HG02763 (cell line): Measurements from ENCODE around the gene PLEKHM3.
"Not testable (repeated sequence)": the region's sequence is repeated elsewhere in the genome, so short reads cannot be mapped to it uniquely, and the experiment has no call there.

Experiments
- ATAC-seq: cut with Tn5 transposase; IDR thresholded peaks from one replicate; pipeline ENCODE4 v1.9.1; 2021; ENCODE audit warnings: mild to moderate bottlenecking, moderate library complexity; ENCODE audit not compliant: unreplicated experiment

The PLEKHM3 gene

DNA sequence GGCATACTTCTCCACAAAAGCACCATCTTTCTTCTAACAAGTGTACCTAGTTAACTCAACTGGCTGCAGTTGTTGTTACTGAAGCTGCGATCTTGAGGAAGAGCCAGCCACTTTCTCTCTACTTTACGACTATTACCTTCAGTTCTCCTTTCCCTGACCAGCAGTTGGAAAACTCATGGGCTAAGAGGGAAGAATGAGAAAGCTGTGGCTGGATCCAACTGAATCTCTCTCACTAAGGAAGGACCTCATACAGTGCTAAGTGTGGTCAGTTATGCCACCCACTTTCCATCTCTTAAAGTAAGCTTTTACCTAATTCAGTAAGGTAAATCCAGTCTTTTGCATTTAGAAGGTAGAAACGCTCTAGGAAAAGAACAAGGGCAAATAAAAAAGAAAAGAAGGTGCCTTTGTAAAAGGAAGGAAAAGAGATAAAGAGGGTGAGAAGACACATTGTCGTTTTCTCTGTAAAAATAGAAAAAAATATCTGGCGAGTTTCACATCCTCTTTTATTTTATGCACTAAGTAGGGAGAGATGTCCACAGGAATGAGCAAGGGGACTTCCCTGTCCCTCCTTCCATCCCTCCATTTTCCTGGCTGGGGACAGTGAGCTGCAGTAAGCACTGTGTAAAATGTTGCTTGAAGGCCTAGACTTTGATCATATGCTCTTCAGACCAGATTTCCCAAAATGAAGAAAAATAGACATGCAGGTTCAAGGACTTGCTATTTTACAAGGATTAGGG lies 73.4 kb downstream of the PLEKHM3 start:
- ATAC-seq = no peak

DNA sequence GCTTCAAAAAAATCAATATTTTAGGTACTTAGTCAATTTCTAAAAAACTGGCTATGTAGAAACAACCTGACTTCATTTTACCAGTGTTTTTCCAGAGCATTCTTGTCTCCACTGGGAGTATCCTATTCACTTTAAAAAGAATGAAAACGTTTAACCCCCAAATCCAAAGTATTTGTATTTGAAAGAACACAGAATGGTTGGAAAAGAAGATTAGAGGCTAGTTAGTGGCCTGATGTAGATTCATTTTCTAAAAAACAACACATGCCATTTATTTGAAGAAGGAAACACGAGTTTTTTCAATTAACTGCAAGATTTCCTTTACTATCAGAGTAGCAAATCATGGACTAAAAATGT lies 74.6 kb downstream of the PLEKHM3 start:
- ATAC-seq = no peak

DNA sequence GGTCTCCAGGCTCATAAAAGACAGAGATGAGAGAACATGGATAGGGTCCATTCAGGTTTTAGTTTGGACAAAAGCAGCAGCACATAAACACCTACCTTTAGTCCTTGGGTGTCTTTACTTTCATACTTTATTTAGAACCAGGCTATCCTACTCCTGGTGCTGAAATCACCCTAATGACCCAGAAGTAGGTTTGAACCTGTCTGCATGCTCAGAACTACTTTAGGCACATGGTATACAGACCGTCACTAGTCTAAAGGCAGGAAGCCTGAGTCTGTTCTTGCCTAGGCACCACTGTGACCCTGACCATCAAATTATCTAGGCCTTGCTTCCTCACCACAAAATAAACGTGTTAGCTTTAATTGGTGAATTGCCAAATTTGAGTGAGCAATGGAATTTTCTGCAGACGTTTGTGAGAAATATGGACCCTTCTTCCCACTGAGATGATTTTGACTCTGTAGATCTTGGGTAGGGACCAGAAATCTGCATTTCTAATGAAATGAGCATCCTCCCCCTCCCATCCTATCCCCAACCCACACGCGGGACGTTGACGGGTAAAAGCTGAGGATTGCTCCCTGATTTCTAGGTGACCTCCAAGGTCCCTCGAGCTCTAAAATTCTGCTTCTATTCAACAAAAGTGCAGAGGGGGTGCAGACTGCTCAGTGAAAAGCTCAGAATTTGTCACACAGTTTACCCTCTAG lies 75.1 kb downstream of the PLEKHM3 start:
- ATAC-seq = no peak

DNA sequence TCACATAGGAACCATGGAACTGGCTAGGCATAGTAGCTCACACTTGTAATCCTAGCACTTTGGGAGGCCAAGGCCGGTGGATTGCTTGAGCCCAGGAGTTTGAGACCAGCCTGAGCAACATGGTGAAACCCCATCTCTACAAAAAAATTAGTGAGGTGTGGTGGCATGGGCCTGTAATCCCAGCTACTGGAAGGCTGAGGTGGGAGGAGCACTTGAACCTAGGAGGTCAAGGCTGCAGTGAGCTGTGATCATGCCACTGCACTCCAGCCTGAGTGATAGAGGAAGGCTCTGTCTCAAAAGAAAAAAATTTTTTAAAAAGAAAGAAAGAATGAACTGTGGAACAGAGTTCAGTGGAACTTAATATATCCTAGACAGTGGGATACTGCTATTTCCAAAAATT lies 76.1 kb downstream of the PLEKHM3 start:
- ATAC-seq = not testable (repeated sequence)

DNA sequence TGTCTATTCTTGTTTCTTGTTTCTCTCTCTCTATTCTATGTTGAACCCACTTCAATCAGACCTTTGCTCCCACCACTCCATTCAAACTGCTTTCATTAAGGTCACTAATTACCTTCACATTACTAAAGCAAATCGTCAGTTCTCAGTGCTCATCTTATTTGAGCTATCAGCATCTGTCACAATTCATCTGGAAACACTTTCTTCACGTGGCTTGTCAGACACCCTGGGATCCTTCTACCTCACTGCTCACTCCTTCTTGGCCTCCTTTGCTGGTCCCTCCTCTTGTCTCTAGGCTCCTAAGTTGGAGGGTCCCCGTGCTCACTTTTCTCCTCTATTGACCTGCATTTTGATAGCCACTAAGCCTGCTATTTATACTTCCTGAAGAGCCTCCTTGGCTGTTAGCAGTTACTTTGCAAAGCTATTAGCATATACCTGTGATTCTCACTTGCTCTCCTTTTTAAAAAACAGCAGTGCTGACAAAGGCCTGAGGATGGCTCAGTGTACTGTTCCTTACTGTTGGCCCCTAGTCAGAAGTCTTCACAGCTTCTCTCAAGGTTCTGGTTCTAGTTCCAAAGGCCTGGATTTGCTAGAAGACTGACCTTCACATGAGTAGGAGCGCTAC lies 80.2 kb downstream of the PLEKHM3 start:
- no peak for ATAC-seq

DNA sequence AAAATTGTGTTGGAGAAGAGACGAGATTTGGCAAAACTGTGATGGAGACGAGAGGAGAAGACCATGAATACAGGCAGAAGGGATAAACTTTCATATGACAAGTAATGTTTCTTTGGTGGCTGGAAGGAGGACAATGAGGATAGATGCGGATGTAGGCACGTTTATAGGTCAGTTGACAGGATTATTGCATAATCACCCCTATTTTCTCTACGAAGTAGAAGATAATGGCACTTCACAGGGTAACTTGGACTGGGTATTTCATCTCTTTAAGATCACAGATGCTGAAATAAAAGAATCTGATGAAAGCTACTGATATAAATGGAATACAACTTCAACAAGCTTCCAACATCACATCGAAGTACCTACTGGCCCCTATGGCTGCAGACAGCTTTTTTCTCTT lies 81.0 kb downstream of the PLEKHM3 start:
- no peak for ATAC-seq

DNA sequence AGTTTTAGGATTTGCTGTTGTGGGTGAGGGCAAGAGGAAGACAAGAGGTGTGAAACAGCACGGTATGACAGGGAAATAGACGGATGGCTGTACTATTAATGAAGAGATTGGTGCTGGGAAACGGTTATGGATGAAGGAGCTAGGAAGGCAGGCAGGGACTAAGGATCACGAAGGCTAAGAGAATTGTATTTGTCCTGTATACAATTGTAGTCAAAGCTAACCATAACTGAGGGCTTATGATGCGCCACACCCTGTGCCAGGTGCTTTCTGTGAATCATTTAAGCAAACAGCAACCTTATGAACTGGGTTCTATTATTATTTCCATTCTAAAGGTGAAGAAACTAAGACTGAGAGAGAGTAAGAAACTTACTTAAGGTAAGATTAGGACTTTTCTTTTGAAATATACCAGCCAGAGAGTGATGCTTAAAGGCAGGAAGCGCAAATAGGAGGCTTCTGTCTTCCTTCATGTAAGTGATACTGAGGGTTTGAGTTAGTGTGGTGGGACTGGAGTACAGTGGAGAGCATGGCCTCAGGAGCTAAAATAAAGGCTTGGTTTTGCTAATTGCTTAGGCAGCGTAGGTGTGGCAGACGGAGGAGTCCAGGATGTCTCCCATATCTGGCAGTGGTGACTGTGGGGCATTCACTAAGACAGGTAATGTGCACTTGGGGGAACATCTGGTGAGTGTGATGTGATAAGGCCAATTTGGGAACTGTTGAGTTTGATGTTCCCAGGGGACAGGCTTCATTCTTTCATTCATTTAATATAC lies 85.8 kb downstream of the PLEKHM3 start:
- no peak for ATAC-seq

DNA sequence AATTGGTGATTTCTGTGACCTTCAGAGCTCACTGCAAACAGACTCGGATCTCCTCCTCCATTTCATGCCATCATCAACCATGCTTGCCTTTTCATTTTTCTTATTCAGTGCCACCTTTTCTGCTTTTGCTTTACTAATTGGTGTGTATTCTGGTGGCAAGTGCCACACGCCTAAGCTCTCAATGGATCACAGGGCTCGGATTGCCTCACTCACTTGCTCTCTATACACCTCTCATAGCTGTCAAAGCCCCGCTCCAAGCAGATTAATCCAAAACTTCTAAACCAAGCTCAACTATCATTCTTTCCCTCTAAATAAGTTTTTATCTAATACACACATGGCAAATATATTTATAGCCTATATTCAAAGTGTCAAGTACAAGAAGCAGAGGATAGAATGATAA lies 86.4 kb downstream of the PLEKHM3 start:
- no peak for ATAC-seq

DNA sequence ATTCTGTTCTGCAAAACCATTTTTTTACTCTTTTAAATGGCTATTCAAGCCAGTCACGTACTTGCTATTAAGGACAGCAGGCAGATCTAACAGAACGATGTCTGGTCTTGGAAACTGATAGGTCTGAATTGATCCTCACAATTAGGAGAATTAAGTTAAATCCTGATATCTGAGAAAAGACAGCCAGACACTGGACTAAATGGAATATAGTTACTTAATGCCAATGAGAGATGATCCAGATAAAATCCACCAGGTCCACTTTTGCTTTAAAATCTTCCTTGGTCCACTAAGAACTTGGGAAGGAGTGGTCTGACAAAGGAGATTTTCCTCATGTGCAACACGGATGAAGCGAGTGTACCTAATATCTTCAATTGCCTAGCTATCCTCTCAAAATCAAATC lies 86.9 kb downstream of the PLEKHM3 start:
- ATAC-seq = no peak

DNA sequence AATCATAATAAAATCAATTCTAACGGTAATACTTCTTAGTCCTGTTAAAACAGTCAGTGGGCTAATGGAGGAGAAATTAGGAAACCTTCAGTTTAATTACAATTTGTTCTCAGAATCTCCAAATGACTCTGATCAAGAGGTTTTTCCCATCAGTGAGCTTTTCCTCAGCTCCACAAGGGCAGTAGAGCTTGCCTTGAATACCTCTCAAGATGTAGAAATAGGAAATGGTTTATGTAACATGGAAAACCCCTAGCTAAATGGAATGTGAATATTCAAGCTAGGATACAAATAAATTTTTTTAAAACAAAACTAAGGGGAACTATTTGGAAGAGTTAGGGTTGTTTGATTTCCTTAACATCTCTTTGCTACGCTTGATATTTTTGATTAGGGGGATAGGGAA lies 87.5 kb downstream of the PLEKHM3 start:
- ATAC-seq = no peak

DNA sequence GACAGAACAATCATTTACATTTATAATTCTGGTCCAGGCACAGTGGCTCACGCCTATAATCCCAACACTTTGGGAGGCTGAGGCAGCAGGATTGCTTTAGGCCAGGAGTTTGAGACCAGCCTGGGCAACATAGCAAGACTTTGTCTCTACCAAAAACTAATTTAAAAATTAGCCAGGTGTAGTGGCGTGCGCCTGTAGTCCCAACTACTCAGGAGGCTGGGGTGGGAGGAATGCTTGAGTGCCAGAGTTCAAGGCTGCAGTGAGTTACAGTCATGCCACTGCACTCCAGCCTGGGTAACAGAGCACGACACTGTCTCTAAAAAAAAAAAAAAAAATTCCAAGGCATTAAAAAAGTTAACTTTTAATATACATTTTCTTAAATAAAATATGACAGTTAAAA lies 88.1 kb downstream of the PLEKHM3 start:
- no peak for ATAC-seq

DNA sequence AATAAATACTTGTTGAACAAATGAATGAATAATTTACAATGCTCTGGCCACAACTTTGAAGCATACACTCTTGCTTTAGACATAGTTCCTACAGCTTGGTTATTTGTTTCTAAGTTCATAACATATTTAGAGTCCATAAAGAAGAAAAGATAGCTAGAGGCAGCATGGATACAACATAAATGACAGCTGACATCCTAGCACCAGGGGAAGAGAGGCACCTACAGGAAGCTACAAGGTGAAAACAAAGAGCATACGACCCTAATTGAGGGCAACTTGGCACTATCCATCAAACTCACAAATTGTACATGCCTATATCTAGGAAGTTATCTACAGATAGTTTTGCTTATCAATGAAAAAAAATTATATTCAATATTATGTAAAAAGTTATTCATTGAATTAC lies 88.9 kb downstream of the PLEKHM3 start:
- no peak for ATAC-seq

DNA sequence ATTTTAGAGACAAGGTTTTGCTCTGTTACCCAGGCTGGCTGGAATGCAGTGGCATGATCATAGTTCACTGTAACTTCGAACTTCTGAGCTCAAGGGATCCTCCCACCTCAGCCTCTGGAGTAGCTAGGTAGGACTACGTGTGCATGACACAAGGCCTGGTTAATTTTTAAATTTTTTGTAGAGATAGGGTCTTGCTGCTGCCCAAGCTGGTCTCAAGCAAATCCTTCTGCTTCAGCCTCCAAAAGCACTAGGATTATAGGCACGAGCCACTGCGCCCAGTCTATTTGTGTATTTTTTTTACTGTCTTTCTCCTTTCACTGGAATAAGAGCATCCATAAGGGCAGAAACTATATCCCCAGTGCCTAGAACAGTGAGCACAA lies 89.3 kb downstream of the PLEKHM3 start:
- no peak for ATAC-seq

DNA sequence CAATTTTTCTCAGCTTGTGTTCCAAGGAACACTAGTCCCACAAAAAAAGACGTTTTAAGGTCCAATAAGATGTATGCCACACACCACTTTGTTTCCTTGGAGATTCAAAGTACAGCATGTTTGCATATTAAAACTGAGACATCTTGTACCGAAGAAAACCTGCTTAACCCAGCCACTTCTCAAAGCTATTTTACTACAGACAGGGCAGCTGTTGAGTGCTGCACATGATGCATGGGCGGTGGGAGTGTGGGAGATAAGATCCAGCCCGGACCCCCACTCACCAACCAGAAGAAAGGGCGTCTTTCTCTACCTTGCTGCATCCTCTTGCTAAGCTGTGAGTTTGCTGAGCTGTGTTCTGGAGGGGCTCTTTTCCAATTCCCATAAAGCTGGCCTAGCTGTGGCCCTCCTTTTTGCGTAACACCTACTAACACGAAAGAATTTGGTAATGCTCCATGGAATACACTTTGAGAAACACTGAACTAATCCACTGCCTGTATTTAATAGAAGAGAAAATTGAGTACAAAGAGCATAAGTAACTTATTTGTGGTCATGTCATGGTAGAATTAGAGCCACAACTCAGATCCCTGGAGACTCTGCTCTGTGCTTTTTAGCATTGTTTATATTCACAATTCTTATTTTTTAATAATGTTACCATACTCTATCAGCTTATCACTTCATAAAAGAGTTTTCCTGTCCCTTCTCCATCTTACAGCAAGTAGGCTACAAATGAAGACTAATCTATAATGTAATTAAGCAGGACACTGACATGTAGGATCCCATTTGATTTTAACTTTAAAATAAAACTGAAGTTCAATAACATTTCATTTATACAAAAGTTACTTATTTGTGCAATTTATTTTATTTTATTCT lies 90.0 kb downstream of the PLEKHM3 start:
- ATAC-seq = no peak

DNA sequence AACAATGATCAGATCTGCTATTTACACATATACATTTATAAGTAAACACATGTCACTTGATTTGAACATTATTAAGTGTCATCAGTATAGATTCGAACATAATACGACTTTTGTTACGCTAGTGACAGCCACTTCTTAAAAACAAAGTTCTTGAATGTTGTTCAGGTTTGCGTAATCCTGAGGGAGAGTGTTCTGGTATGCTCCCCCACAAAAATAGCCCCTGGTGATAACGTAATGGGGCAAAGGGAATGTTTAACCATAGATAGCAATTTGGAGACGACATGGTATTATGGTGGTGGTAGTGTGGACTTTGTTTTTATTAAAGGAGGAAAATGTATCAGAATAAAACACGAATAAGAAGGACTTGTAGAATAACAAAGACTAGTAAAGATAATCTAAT lies 90.6 kb downstream of the PLEKHM3 start:
- ATAC-seq = no peak

DNA sequence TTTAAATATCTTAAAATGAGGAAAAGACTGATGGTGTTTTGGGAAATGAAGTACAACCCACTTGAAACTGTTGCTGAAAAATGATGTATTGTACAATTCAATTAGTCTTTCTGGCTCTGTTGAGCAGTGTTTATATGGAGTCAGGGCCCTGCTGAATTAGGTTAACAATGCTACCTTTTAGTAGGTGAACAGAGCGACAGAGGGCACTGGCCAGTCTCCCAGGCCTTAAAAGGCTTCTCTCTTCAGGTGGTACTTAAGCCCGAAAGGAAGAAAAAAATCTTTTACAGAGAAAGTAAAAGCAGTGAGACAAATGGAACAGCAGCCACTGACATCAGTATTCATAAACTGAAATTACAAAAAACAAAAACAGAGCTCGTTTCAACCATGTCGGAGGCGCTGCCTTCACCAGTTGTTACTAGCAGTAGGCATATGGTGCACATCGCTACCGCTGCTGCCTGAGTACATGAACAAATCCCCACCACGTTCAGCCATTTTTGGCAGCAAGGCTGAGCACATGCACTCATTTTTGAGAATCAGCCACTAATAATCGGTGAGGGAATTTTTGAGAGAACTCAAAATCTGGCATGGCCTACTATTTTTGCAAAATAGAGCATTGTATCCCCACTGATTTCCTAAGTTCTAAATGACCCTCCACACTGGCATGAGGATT lies 91.8 kb downstream of the PLEKHM3 start:
- ATAC-seq = no peak

DNA sequence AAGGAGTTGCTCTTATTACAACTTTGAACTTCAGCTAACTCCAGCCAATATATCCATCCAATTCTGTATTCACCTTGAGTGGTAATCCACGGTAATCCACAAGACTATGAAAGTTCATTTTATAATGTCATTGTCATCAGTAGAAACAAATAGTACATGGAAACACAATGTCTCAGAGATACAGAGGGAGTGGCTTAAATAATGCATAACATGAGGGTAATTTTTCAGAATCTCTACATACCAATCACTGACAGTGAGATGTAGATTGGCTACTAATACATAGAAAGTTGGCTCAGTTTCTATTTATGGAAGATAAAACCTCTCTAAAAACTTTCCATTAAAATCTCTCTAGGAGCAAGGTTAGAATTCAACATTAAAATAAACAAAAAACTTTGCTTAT lies 93.2 kb downstream of the PLEKHM3 start:
- ATAC-seq = no peak

DNA sequence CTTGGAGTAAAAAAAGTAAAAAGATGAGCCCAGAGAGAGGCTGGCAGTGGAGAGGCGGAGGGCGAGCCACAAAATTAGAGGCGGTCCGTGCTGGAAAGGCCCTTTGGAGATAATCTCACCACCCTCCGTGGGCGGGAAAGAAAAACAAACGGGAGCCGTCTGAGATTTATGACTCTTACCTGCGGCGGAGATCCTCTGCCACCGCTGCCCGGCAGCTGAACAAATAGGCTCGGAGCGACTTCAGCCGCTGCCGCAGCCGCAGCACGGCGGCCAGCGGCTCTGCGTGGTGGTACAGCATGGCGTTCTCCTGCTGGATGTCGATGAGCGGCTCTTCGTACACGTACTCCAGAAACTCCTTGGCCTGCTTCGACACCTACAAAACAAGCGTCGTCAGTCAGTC lies 94.6 kb downstream of the PLEKHM3 start:
- no peak for ATAC-seq

DNA sequence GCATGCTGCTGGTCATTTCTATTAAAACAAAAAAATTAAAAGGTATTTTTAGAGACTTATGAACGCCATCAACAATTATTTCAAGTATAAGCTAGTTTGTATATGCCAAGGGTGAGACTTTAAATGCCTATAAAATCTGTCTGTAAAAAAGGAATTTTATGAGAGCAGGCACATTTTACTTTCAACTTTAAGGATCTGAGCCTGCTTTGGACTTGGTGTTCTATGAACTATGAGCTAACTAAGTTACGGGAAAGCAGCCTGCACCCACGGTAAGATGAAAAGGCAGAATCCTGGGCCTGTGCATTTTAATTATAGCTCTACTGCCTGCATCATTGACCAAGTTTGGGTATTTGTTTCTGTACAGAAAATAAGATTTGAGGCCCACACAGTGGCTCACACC lies 95.4 kb downstream of the PLEKHM3 start:
- no peak for ATAC-seq

DNA sequence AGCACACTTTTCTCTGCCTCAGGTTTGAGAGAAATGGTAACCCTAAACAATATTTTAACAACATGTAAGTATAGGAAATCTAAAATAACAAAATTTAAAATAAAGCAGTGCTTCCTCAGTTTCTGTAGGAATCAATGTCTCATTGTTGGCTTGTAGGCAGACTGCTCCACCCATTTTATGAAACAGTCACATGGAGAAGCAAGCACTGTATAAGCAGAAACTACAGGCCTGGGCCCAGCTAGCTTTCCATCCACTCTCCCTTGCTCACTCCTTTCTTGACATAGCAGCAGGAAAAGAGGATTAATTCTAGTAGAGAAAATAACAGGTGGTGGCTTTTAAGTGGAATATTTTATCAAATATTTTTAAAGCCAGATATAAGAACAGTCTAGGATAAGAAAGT lies 97.2 kb downstream of the PLEKHM3 start:
- no peak for ATAC-seq
